ENCODE results near the gene TMEM201.

TMEM201 gene

GRCh38 chr1:9588551-9589143 is at the start of gene TMEM201:
Gene TMEM201 (plus strand): TSS chr1:9588911. CDS start chr1:9588931, 20 bp downstream.
- TF ChIP-seq CEBPB (IDR thresholded peaks at IDR 0.05), result no peak
- TF ChIP-seq, protein P1, sequence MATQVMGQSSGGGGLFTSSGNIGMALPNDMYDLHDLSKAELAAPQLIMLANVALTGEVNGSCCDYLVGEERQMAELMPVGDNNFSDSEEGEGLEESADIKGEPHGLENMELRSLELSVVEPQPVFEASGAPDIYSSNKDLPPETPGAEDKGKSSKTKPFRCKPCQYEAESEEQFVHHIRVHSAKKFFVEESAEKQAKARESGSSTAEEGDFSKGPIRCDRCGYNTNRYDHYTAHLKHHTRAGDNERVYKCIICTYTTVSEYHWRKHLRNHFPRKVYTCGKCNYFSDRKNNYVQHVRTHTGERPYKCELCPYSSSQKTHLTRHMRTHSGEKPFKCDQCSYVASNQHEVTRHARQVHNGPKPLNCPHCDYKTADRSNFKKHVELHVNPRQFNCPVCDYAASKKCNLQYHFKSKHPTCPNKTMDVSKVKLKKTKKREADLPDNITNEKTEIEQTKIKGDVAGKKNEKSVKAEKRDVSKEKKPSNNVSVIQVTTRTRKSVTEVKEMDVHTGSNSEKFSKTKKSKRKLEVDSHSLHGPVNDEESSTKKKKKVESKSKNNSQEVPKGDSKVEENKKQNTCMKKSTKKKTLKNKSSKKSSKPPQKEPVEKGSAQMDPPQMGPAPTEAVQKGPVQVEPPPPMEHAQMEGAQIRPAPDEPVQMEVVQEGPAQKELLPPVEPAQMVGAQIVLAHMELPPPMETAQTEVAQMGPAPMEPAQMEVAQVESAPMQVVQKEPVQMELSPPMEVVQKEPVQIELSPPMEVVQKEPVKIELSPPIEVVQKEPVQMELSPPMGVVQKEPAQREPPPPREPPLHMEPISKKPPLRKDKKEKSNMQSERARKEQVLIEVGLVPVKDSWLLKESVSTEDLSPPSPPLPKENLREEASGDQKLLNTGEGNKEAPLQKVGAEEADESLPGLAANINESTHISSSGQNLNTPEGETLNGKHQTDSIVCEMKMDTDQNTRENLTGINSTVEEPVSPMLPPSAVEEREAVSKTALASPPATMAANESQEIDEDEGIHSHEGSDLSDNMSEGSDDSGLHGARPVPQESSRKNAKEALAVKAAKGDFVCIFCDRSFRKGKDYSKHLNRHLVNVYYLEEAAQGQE (IDR thresholded peaks at IDR 0.05; ENCODE audit: low read depth), result no peak
- TF ChIP-seq YY1 (IDR thresholded peaks at IDR 0.05; ENCODE audit: low read depth), result no peak
- TF ChIP-seq, protein P2, sequence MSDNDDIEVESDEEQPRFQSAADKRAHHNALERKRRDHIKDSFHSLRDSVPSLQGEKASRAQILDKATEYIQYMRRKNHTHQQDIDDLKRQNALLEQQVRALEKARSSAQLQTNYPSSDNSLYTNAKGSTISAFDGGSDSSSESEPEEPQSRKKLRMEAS (IDR thresholded peaks at IDR 0.05), result peak; percentile 80
- peak; percentile 34; the same call in 1 of the 2 replicates for TF ChIP-seq TEAD4 (IDR thresholded peaks at IDR 0.05)
- TF ChIP-seq, protein P3, sequence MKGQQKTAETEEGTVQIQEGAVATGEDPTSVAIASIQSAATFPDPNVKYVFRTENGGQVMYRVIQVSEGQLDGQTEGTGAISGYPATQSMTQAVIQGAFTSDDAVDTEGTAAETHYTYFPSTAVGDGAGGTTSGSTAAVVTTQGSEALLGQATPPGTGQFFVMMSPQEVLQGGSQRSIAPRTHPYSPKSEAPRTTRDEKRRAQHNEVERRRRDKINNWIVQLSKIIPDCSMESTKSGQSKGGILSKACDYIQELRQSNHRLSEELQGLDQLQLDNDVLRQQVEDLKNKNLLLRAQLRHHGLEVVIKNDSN (IDR thresholded peaks at IDR 0.05), result no peak
- peak; percentile 36; the same call in 1 of the 2 replicates for TF ChIP-seq EGR1 (IDR thresholded peaks at IDR 0.05)
- peak; percentile 14; the same call in 1 of the 2 replicates for TF ChIP-seq RAD21 (IDR thresholded peaks at IDR 0.05; ENCODE audit: low read depth)

DNA sequence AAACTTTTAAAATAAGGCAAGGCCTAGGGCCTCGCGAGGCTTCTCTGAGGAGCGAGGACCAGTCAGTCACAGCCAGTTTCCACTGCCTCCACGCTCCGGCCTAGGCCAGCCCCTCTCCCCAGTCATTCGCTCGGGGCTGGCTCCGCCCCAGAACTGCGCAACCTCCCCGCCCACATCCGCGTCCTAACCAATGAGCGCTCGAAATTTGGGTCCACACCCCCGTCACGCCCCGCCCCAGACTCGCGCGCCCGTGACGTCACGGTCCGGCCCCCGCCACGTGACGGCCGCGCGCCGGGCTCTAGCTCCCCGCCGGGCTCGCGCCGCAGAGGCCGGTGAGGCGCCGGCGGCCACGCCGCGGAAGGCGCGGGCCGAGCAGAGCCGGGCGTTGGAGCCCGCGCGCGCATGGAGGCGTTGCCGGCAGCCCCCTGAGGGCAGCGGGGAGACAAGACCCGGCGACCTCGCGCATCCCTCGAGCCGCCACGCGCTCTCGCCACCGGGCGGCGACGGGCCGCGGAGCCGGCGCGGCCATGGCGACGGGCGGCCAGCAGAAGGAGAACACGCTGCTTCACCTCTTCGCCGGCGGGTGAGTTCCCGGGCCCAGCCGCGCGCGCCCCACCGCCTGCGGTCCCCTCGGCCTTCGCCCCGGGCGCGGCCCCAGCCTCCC is 49.4 kb upstream of the TMEM201 start, which contains the start of gene SLC25A33:
Gene SLC25A33 (plus strand): TSS at position 301 of the 664 bp plus-strand sequence. CDS start 227 bp downstream, at position 528.
- no peak for TF ChIP-seq ZBTB7A (IDR thresholded peaks at IDR 0.05; ENCODE audit: low read depth)
- TF ChIP-seq TAF1 (IDR thresholded peaks at IDR 0.05; ENCODE audit: low read depth), result 0 out of 2 replicates have a peak, but pooled peaks have one; percentile 47
- TF ChIP-seq TCF12 (IDR thresholded peaks at IDR 0.05; ENCODE audit: low read depth), result no peak
- TF ChIP-seq, protein P1 (IDR thresholded peaks at IDR 0.05; ENCODE audit: low read depth), result no peak
- TF ChIP-seq, protein P3 (IDR thresholded peaks at IDR 0.05), result peak; percentile 96
- TF ChIP-seq CEBPB (IDR thresholded peaks at IDR 0.05), result peak; percentile 58
- TF ChIP-seq NFIC (IDR thresholded peaks at IDR 0.05), result no peak
- TF ChIP-seq CREB1 (IDR thresholded peaks at IDR 0.05; ENCODE audit: low read depth), result peak; percentile 65; the same call in 1 of the 2 replicates
- peak; percentile 17; the same call in 1 of the 2 replicates for TF ChIP-seq TEAD4 (IDR thresholded peaks at IDR 0.05)
- no peak for TF ChIP-seq FOXM1 (IDR thresholded peaks at IDR 0.05; ENCODE audit: borderline replicate concordance, low read depth)
- TF ChIP-seq, protein P2 (IDR thresholded peaks at IDR 0.05), result peak; percentile 72; the same call in 1 of the 2 replicates
- TF ChIP-seq EP300 (IDR thresholded peaks at IDR 0.05; ENCODE audit: borderline replicate concordance), result no peak
- TF ChIP-seq YY1 (IDR thresholded peaks at IDR 0.05; ENCODE audit: low read depth), result no peak
- TF ChIP-seq RAD21 (IDR thresholded peaks at IDR 0.05; ENCODE audit: low read depth), result no peak
- TF ChIP-seq EGR1 (IDR thresholded peaks at IDR 0.05), result no peak

DNA sequence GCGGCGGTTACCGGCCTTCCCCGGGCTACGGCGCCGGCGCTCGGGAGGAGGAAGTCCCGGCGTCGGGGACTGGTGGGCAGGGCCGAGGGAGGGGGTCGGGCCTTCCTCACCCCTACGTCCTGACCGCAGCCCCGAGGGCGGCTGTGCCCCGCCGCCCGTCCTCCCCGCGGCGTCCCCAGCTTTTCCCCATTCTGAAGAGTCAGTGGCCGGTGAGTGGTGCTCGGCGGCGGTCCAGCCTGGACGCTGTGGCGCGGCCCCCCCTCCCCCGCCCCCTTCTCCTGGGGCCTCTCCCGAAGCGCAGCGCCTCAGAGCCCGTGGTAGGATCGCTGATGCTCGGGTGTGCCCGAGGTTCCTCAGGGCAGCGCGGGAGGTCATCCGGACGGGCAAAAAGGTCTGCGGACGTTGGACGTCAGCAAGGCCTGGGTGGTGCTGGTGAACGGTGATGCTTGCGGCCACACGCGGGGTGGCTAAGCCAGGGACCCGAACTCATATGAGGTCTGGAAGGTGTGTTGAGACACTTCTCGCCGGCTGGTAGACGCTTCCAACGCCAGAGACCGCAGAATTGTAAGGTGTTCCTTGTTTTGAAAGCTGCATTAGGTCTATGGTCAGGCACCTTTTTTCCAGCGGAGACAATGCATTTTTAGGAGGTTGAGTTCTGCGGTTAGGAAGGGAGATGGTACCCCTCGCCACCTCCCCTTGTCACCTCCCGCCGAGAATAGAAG is 48.7 kb upstream of the TMEM201 start:
- TF ChIP-seq TCF12 (IDR thresholded peaks at IDR 0.05; ENCODE audit: low read depth) (peak; percentile 27; the same call in 1 of the 2 replicates), ZBTB7A (IDR thresholded peaks at IDR 0.05; ENCODE audit: low read depth) (no peak; the same call in 1 of the 2 replicates), FOXM1 (IDR thresholded peaks at IDR 0.05; ENCODE audit: borderline replicate concordance, low read depth) (no peak), TAF1 (IDR thresholded peaks at IDR 0.05; ENCODE audit: low read depth) (no peak), EP300 (IDR thresholded peaks at IDR 0.05; ENCODE audit: borderline replicate concordance) (0 out of 2 replicates have a peak, but pooled peaks have one; percentile 14), TEAD4 (IDR thresholded peaks at IDR 0.05) (no peak), NFIC (IDR thresholded peaks at IDR 0.05) (no peak; the same call in 1 of the 2 replicates), CEBPB (IDR thresholded peaks at IDR 0.05) (no peak), YY1 (IDR thresholded peaks at IDR 0.05; ENCODE audit: low read depth) (no peak), EGR1 (IDR thresholded peaks at IDR 0.05) (no peak), CREB1 (IDR thresholded peaks at IDR 0.05; ENCODE audit: low read depth) (no peak)
- TF ChIP-seq, protein P2 (IDR thresholded peaks at IDR 0.05), result no peak
- TF ChIP-seq, protein P1 (IDR thresholded peaks at IDR 0.05; ENCODE audit: low read depth), result no peak
- TF ChIP-seq, protein P3 (IDR thresholded peaks at IDR 0.05), result no peak

Data from Ishikawa (cell line).